Hepatocyte (in vitro differentiated cells): ENCODE measurements around the gene COCH.

ENCODE experiments used
- CTCF ChIP-seq: fragments of 200-600 bp; sonication (generic); IDR thresholded peaks from 2 replicates; pipeline ENCODE4 v1.5.1; 2016; ENCODE audit warnings: antibody characterized with exemption, mild to moderate bottlenecking; ENCODE audit not compliant: poor library complexity
- EZH2 ChIP-seq: fragments of 200-600 bp; sonication (generic); IDR thresholded peaks from 2 replicates; pipeline ENCODE4 v1.6.1; 2016; ENCODE audit warnings: antibody characterized with exemption, mild to moderate bottlenecking, borderline replicate concordance

DNA sequence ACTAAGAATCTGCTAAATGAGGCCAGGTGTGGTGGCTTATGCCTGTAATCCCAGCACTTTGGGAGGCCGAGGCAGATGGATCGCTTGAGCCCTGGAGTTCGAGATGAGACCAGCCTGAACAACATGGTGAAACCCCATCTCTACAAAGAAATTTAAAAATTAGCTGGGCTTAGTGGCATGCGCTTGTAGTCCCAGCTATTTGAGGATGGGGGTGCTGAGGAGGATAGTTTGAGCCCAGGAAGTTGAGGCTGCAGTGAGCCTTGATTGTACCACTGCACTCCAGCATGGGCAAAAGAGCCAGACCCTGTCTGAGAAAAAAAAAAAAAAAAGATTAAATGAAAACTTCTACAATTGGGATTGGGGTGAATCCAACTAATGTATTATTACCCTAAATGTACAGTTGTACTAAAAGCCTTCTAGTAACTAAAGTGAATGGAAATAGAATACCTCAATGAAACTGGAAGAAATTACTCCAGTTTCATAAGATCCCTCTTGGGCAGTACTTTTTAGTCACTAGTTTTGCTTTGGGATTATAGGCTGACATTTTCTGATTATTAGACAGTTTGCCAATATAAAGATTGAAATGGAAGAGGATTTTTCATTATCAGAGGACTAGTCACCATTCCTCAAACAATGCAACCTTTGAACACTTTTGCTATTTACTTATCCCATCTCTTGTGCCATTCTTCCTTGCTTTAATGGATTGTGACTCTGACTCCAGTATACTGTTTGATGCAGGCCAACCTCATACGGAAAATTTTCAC, 14.3 kb downstream of the COCH start:
- TF ChIP-seq CTCF (no peak), EZH2 (no peak)
